ENCODE data around the gene GZMM.

GZMM gene

GRCh38 chr19:535017-535835, 8.6 kb upstream of the GZMM start:
- no peak for DNase-seq

GRCh38 chr19:536031-536880, 7.6 kb upstream of the GZMM start:
- no peak for DNase-seq

GRCh38 chr19:536881-537404, 6.9 kb upstream of the GZMM start:
- no peak for DNase-seq

GRCh38 chr19:538641-539428, 5.0 kb upstream of the GZMM start:
- no peak for DNase-seq

GRCh38 chr19:539429-540030, 4.3 kb upstream of the GZMM start:
- DNase-seq: no peak

- no peak for DNase-seq
These were observed 2.8 kb upstream of the GZMM start for GRCh38 chr19:540867-541637.

GRCh38 chr19:541699-542098, 2.2 kb upstream of the GZMM start:
- no peak for DNase-seq

GRCh38 chr19:542173-542866, 1.5 kb upstream of the GZMM start:
- DNase-seq: no peak

- DNase-seq: no peak
These were observed 3.3 kb downstream of the GZMM start for GRCh38 chr19:547117-547516.

- no peak for DNase-seq
These were observed 4.2 kb downstream of the GZMM start for GRCh38 chr19:547836-548720.

- no peak for DNase-seq
These were observed 5.3 kb downstream of the GZMM start for GRCh38 chr19:548886-549830.

- no peak for DNase-seq
These were observed 11.0 kb downstream of the GZMM start for GRCh38 chr19:554817-555216.

- no peak for DNase-seq
These were observed 11.6 kb downstream of the GZMM start for GRCh38 chr19:555474-555808.

- DNase-seq: no peak
These were observed 12.9 kb downstream of the GZMM start for GRCh38 chr19:556611-557382.

GRCh38 chr19:558770-559439, 15.1 kb downstream of the GZMM start:
- DNase-seq: no peak

- no peak for DNase-seq
These were observed 16.3 kb downstream of the GZMM start for GRCh38 chr19:560121-560520.

- no peak for DNase-seq
These were observed 22.6 kb downstream of the GZMM start for GRCh38 chr19:566403-566802.

GRCh38 chr19:566844-567243, 23.0 kb downstream of the GZMM start:
- DNase-seq: no peak

Measured in SHP77 treated with DMSO at 0.1 percent for 48 hours (cell line).